ENCODE measurements around the gene FNDC3B.
A peak's percentile ranks its signal among the peaks of the same experiment; 100 is the strongest.

FNDC3B gene

DNA sequence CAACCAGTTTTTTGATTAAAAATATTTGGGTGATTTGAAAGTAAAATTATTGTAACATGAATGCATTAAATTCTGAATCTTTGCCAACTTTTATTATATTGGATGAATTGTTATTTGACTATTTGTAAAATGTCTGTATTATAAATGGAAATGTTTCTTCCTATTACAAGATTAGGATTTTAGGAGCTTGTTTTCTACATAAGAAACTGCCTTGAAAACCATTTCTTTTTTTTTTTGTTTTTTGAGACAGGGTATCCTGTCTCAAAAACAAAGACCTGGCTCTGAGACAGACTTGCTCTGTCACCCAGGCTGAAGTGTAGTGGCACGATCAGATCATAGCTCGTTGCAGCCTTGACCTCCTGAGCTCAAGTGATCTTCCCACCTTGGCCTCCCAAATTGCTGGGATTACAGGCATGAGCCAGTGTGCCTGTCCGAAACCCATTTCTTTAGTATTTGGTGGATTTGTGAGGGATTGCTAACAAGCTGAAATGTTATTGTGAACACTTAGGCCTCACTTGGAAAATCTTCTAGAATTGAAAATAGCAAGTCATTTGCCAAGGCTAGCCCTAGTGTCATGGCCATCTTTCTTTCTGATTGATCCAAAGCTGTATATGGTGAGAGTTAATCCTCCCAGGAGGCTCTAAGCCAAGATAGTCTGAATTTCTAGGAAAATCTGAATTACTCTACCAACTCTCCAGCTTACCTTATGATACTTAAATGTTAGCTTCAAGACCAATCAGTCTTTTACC, 100.3 kb downstream of the FNDC3B start:
- DNase-seq: no peak

- DNase-seq: peak in 1 of 2 donors; percentile 26
These were observed 101.4 kb downstream of the FNDC3B start for GRCh38 chr3:172140499-172141391.

DNA sequence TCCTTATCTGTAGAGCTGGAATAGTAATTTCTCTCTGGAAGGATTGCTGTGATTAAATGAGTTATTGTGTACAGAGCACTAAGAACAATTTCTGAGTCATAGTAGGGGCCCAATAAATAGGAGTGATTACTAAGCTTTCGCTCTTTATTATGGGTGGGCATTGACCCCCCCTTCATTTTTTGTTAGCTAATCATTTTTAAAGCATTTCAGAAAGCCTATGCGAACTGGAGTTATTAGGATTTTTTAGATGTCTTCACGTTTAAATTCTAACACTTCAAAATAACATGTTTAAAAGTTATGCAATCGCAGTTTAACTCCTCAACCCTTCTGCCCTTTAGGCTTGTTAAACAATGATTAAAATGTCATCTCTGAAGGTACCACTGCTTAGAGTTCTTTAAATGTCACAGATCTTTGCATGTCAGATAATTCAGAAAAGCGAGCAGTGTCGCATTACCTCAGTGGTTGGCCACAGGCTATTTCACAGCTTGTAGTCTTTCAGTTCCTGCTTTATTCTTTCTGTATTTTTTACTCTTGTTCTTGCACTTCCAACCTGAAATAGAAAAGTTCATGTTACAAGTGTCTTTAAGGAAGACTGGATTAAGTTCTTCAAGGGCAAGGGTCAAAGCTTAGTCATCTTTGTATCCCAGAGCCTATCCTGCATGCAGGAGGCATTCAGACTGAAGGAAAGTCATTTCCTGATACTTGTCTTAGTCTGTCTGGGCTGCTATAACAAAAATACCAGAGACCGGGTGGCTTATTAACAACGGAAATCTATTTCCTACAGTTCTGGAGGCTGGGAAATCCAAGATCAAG, 102.9 kb downstream of the FNDC3B start:
- DNase-seq: no peak

GRCh38 chr3:172142864-172143451, 103.6 kb downstream of the FNDC3B start:
- no peak for DNase-seq

- no peak for DNase-seq
These were observed 104.5 kb downstream of the FNDC3B start for GRCh38 chr3:172143739-172144497.

GRCh38 chr3:172144601-172145000, 105.2 kb downstream of the FNDC3B start:
- no peak for DNase-seq

DNA sequence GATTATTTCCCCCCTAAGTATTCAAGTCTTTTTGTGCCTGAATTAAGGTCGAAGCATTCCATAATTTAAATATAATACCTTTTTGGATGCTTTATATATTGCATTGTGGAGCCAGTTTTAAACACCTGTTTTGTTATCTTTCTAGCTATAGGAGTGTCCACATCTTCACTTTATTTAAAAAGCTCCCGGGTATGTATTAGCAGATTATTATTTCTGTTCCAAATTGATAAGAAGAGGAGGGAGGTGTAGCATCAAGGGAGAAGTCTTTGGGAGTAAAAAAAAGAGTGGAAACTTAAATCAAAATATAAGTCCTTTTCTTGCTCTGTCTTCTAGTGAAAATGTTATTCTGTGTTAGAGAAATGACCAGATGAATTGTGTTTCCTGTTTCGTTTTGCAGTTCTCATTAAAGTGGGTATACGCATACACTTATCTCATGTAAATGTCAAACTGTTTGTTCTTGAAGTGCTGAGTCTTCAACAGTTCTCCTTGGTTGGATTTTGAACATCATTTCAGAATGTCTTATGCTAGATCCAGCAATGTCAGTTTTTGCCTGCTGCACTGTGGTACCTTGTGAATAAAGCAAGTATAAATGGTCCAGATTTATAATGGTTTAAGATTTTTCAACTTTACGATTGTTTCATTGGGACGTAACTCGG, 105.8 kb downstream of the FNDC3B start:
- no peak for DNase-seq

DNA sequence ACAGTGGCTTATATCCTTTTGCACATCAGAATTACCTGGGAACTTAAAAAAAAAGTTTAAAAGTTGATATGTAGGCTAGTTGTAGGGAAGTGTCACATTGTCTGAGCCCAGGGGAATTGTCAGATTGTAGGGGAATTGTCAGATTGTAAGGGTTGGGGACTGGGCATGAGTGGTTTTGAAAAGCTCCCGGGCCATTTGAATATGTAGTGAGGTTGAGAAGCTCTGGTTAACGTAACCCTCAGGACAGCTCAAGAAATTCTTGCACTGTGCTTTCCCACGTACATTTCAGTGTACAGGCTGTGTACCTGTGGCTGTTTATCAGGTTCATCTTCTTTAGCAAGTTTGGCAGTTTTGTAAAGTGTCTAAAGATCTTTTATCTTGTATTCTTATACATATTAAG, 107.0 kb downstream of the FNDC3B start:
- no peak for DNase-seq

DNA sequence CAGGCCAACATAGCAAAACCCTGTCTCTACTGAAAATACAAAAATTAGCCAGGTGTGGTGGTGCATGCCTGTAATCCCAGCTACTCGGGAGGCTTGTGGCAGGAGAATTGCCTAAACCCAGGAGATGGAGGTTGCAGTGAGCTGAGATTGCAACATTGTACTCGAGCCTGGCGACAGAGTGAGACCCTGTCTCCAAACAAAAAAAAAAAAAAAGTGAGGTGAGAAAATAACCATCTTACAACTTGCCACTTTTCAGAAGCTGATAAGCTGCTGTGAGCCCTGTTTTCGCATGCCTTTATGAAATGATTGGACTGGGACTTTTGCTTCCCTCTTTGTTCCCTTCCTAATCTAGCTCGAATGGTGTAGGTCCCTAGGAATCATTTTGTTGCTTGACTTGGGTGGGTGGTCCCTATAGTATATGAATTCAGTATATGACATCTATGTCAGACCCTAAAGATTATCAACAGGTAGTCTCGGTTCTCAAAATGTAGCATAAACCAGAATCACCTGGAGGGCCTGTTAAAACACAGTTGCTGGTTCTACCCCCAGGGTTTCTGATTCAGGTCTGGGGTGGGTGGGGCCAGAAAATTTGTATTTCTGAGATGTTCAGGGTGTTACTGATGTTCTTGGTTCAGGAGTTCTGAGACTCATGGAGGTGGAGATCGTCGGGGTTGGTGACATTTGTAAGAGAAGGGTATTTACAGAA, 107.9 kb downstream of the FNDC3B start:
- DNase-seq: no peak

DNA sequence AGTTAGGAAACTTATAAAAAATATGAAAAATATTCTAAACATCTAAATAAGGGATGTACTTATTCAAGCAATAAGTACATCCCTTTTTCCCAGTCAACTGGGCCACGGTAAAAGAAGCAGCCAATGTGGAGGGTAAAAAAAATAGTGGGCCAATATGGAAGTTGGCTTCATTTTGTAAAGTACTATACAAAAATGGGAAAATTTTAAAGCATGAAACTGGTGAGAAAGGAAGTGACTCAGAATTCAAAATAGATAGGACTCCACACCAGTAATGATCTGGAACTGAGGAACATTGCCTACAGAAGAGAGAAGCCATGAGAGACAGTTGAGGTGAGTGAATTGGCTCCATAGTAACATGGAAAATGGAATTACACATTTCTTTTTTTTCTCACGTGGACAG, 108.9 kb downstream of the FNDC3B start:
- no peak for DNase-seq

GRCh38 chr3:172148702-172149565, 109.6 kb downstream of the FNDC3B start:
- no peak for DNase-seq

DNA sequence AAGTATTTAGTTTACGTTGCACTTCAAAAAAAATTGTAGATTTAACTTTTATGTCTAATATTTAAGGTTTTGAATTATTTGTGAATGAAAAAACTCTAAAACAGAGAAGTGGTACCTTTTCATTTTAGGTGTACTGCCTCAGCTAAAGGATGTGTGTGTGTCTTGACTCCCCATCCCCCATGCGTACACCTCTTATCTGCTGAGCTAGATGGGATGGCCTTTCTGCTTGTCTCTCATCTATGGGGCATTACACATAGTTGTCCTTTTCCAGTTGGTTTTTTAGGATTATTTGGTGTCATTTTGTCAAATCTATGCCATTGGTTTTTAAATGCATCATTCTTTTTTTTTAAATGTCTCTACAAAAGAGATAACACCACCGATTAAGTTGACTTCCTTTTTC, 110.9 kb downstream of the FNDC3B start:
- no peak for DNase-seq

GRCh38 chr3:172150913-172151650, 111.7 kb downstream of the FNDC3B start:
- DNase-seq: no peak

DNA sequence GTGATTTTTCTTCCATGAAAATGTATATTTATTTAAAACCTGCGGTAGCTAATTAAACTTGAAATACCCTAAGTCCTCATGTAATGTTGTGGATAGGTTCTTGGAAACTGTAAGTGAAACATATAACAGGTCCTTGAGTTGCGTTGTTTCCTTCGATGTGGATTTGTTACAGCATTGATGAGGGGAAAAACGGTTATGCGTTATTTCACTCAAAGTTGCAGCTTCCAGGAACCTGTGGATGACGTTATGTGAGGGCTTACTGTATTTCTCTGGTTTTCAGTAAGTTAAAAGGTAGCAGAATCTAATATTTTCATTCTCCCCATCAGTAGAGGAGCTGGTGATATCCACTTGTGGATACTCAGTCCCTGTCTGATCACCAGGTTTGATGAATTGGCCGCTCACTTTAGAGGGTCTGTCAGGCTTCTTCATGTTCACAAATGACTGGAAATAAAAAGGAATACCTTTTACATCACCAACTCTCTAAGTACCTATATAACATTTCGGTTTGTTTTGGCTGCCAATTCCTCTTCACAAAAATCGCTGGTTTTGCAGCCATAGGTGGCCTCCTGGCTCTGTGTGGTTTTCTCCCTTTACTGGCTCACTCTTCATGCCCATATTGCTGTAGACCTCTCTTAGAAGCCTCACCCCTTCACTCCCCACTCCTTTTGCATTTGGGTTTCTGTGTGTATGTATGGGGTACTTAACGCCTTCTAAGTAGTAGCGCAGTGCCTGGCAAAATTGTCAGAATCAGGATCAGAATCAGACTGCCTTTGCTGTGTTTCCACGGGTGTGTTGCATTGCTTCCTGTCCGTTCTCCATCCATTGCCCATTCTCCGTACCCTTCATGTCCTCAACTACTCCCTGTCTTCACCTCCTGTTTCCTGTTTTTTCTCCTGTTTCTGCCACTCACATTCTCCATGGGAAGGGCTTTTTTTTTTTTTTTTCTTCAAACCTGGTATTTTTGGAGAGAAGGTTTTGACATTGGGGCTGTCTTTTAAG, 112.6 kb downstream of the FNDC3B start:
- no peak for DNase-seq

DNA sequence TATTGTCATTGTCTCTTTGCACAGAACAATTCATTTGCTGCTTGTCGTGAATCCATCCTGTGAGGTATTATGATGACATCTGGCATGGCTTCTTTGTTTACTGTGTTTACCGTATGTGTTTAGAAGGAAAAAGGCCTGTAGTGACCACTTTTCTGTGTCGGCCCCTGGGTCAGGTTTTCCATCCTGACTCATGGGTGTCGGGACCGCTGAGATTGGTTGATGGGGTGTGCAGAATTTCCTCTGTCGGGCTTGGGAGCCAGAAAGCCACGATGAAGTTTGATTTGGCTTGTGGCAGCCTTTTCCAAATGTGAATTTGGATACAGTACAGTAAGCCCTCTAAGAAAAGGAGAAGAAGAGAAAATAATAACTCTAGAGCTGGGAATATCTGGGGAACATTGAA, 113.5 kb downstream of the FNDC3B start:
- DNase-seq: no peak

GRCh38 chr3:172153335-172153861, 114.0 kb downstream of the FNDC3B start:
- DNase-seq: peak; percentile 46 to 49
